Suppressor macrophage treated with lipopolysaccharide for 4 hours (primary cell): ENCODE data around the gene GRHL1.

Source experiments
- DNase-seq: peaks from one replicate; pipeline ENCODE4 v3.0.0-alpha.2; 2020

GRHL1 gene

GRCh38 chr2:9972621-9973479 is 21.4 kb downstream of the GRHL1 start:
- peak; percentile 47 for DNase-seq

GRCh38 chr2:9973690-9974089 is 22.2 kb downstream of the GRHL1 start:
- DNase-seq: peak; percentile 38

GRCh38 chr2:9974343-9974742 is 22.9 kb downstream of the GRHL1 start:
- peak; percentile 26 for DNase-seq

- DNase-seq: no peak
These were observed 23.8 kb downstream of the GRHL1 start for GRCh38 chr2:9975328-9975727.

- DNase-seq: peak; percentile 81
These were observed 24.4 kb downstream of the GRHL1 start for GRCh38 chr2:9975805-9976447.

- no peak for DNase-seq
These were observed 28.5 kb downstream of the GRHL1 start for GRCh38 chr2:9979977-9980376.

GRCh38 chr2:9980520-9980919 is 29.0 kb downstream of the GRHL1 start:
- no peak for DNase-seq

GRCh38 chr2:9981655-9982054 is 30.2 kb downstream of the GRHL1 start:
- no peak for DNase-seq

GRCh38 chr2:9982248-9982647 is 30.8 kb downstream of the GRHL1 start:
- no peak for DNase-seq

GRCh38 chr2:9982891-9983290 is 31.4 kb downstream of the GRHL1 start:
- no peak for DNase-seq

GRCh38 chr2:9983401-9984216 is 32.1 kb downstream of the GRHL1 start:
- no peak for DNase-seq

GRCh38 chr2:9984217-9984739 is 32.8 kb downstream of the GRHL1 start:
- DNase-seq: peak; percentile 81

GRCh38 chr2:9984871-9985480 is 33.5 kb downstream of the GRHL1 start:
- DNase-seq: no peak

- DNase-seq: no peak
These were observed 34.2 kb downstream of the GRHL1 start for GRCh38 chr2:9985531-9986328.

- DNase-seq: no peak
These were observed 36.8 kb downstream of the GRHL1 start for GRCh38 chr2:9988320-9988719.

- peak; percentile 95 for DNase-seq
These were observed 39.2 kb downstream of the GRHL1 start for GRCh38 chr2:9990736-9991135.

GRCh38 chr2:9991221-9991620 is 39.7 kb downstream of the GRHL1 start:
- DNase-seq: no peak

GRCh38 chr2:9991829-9992273 is 40.4 kb downstream of the GRHL1 start:
- DNase-seq: peak; percentile 81

- DNase-seq: no peak
These were observed 41.1 kb downstream of the GRHL1 start for GRCh38 chr2:9992427-9993187.

- DNase-seq: no peak
These were observed 42.1 kb downstream of the GRHL1 start for GRCh38 chr2:9993488-9994165.
